ENCODE measurements around the gene OFD1.

Gene OFD1

GRCh38 chrX:13768939-13769338 lies 34.4 kb downstream of the OFD1 start:
- no peaks in the 10 kb centered on the region for H3K9me3 ChIP-seq (ENCODE audit: control insufficient read depth, low read length)
- H3K27ac ChIP-seq (ENCODE audit: low read depth, low read length, severe bottlenecking): no peak overlapping the region
- peaks cover 30% of the 10 kb centered on the region for H3K36me3 ChIP-seq (ENCODE audit: control insufficient read depth, insufficient read depth, low read length)
- no peak overlapping the region for H3K4me3 ChIP-seq (ENCODE audit: extremely low read depth, insufficient read depth, low read length, poor library complexity, severe bottlenecking)
- no peaks in the 10 kb centered on the region for H3K4me1 ChIP-seq (ENCODE audit: control insufficient read depth, insufficient read depth, low read length, poor library complexity, severe bottlenecking)
- 100% methylated on average over 1 of the region's 4 CpGs; no CpG with 5 or more reads in 1 of the 2 experiments for WGBS, 2 experiments (ENCODE audit: insufficient coverage in 2 of 2)

- Histone ChIP-seq H3K36me3 (ENCODE audit: control insufficient read depth, insufficient read depth, low read length) (peaks cover 32% of the 10 kb centered on the region), H3K4me1 (ENCODE audit: control insufficient read depth, insufficient read depth, low read length, poor library complexity, severe bottlenecking) (no peaks in the 10 kb centered on the region), H3K4me3 (ENCODE audit: extremely low read depth, insufficient read depth, low read length, poor library complexity, severe bottlenecking) (no peak overlapping the region), H3K9me3 (ENCODE audit: control insufficient read depth, low read length) (no peaks in the 10 kb centered on the region), H3K27ac (ENCODE audit: low read depth, low read length, severe bottlenecking) (no peak overlapping the region)
- no CpG with 5 or more reads among the region's 3 CpGs for WGBS, 2 experiments (ENCODE audit: insufficient coverage in 2 of 2)
Observed at GRCh38 chrX:13770013-13770535, 35.5 kb downstream of the OFD1 start.

GRCh38 chrX:13774696-13775095 lies 40.1 kb downstream of the OFD1 start:
- H3K4me3 ChIP-seq (ENCODE audit: extremely low read depth, insufficient read depth, low read length, poor library complexity, severe bottlenecking): no peak overlapping the region
- no CpG with 5 or more reads among the region's 2 CpGs for WGBS, 2 experiments (ENCODE audit: insufficient coverage in 2 of 2)
- H3K36me3 ChIP-seq (ENCODE audit: control insufficient read depth, insufficient read depth, low read length): peaks cover 28% of the 10 kb centered on the region
- H3K4me1 ChIP-seq (ENCODE audit: control insufficient read depth, insufficient read depth, low read length, poor library complexity, severe bottlenecking): peaks cover 5% of the 10 kb centered on the region
- H3K27ac ChIP-seq (ENCODE audit: low read depth, low read length, severe bottlenecking): no peak overlapping the region
- H3K9me3 ChIP-seq (ENCODE audit: control insufficient read depth, low read length): no peaks in the 10 kb centered on the region

- H3K36me3 ChIP-seq (ENCODE audit: control insufficient read depth, insufficient read depth, low read length): peaks cover 23% of the 10 kb centered on the region
- H3K4me3 ChIP-seq (ENCODE audit: extremely low read depth, insufficient read depth, low read length, poor library complexity, severe bottlenecking): no peak overlapping the region
- WGBS, 2 experiments (ENCODE audit: insufficient coverage in 2 of 2): no CpG with 5 or more reads among the region's 3 CpGs
- H3K9me3 ChIP-seq (ENCODE audit: control insufficient read depth, low read length): no peaks in the 10 kb centered on the region
- H3K27ac ChIP-seq (ENCODE audit: low read depth, low read length, severe bottlenecking): no peak overlapping the region
- H3K4me1 ChIP-seq (ENCODE audit: control insufficient read depth, insufficient read depth, low read length, poor library complexity, severe bottlenecking): peaks cover 9% of the 10 kb centered on the region
Observed at GRCh38 chrX:13775837-13776236, 41.3 kb downstream of the OFD1 start.

GRCh38 chrX:13776387-13776786 lies 41.8 kb downstream of the OFD1 start:
- no peak overlapping the region for H3K4me3 ChIP-seq (ENCODE audit: extremely low read depth, insufficient read depth, low read length, poor library complexity, severe bottlenecking)
- WGBS, 2 experiments (ENCODE audit: insufficient coverage in 2 of 2): no CpG with 5 or more reads among the region's 4 CpGs
- H3K9me3 ChIP-seq (ENCODE audit: control insufficient read depth, low read length): no peaks in the 10 kb centered on the region
- H3K36me3 ChIP-seq (ENCODE audit: control insufficient read depth, insufficient read depth, low read length): peaks cover 23% of the 10 kb centered on the region
- no peak overlapping the region for H3K27ac ChIP-seq (ENCODE audit: low read depth, low read length, severe bottlenecking)
- peaks cover 14% of the 10 kb centered on the region for H3K4me1 ChIP-seq (ENCODE audit: control insufficient read depth, insufficient read depth, low read length, poor library complexity, severe bottlenecking)

- no peak overlapping the region for H3K4me3 ChIP-seq (ENCODE audit: extremely low read depth, insufficient read depth, low read length, poor library complexity, severe bottlenecking)
- H3K27ac ChIP-seq (ENCODE audit: low read depth, low read length, severe bottlenecking): no peak overlapping the region
- H3K4me1 ChIP-seq (ENCODE audit: control insufficient read depth, insufficient read depth, low read length, poor library complexity, severe bottlenecking): peaks cover 15% of the 10 kb centered on the region
- peaks cover 23% of the 10 kb centered on the region for H3K36me3 ChIP-seq (ENCODE audit: control insufficient read depth, insufficient read depth, low read length)
- WGBS, 2 experiments (ENCODE audit: insufficient coverage in 2 of 2): no CpG with 5 or more reads among the region's 2 CpGs
- no peaks in the 10 kb centered on the region for H3K9me3 ChIP-seq (ENCODE audit: control insufficient read depth, low read length)
Observed at GRCh38 chrX:13778916-13779315, 44.4 kb downstream of the OFD1 start.

- peaks cover 6% of the 10 kb centered on the region for H3K36me3 ChIP-seq (ENCODE audit: control insufficient read depth, insufficient read depth, low read length)
- peak overlapping the region; percentile 75 for H3K27ac ChIP-seq (ENCODE audit: low read depth, low read length, severe bottlenecking)
Observed at GRCh38 chrX:13780868-13781427, 46.4 kb downstream of the OFD1 start.

GRCh38 chrX:13786048-13786447 lies 51.5 kb downstream of the OFD1 start:
- Histone ChIP-seq H3K9me3 (ENCODE audit: control insufficient read depth, low read length) (no peaks in the 10 kb centered on the region), H3K4me1 (ENCODE audit: control insufficient read depth, insufficient read depth, low read length, poor library complexity, severe bottlenecking) (peaks cover 4% of the 10 kb centered on the region), H3K27ac (ENCODE audit: low read depth, low read length, severe bottlenecking) (no peak overlapping the region), H3K36me3 (ENCODE audit: control insufficient read depth, insufficient read depth, low read length) (no peaks in the 10 kb centered on the region), H3K4me3 (ENCODE audit: extremely low read depth, insufficient read depth, low read length, poor library complexity, severe bottlenecking) (no peak overlapping the region)
- 73 to 81% methylated on average over 3 to 6 of the region's 8 CpGs for WGBS, 2 experiments (ENCODE audit: insufficient coverage in 2 of 2)

More at GRCh38 chrX:13780868-13781427, 46.4 kb downstream of the OFD1 start:
- WGBS, 2 experiments (ENCODE audit: insufficient coverage in 2 of 2): 70% methylated on average over 2 of the region's 7 CpGs
- Histone ChIP-seq H3K9me3 (ENCODE audit: control insufficient read depth, low read length) (no peaks in the 10 kb centered on the region), H3K4me1 (ENCODE audit: control insufficient read depth, insufficient read depth, low read length, poor library complexity, severe bottlenecking) (peaks cover 15% of the 10 kb centered on the region), H3K4me3 (ENCODE audit: extremely low read depth, insufficient read depth, low read length, poor library complexity, severe bottlenecking) (no peak overlapping the region)

- H3K4me1 ChIP-seq (ENCODE audit: control insufficient read depth, insufficient read depth, low read length, poor library complexity, severe bottlenecking): no peaks in the 10 kb centered on the region
- WGBS, 2 experiments (ENCODE audit: insufficient coverage in 2 of 2): 70 to 76% methylated on average over 2 of the region's 6 CpGs
- H3K36me3 ChIP-seq (ENCODE audit: control insufficient read depth, insufficient read depth, low read length): no peaks in the 10 kb centered on the region
- no peak overlapping the region for H3K27ac ChIP-seq (ENCODE audit: low read depth, low read length, severe bottlenecking)
- H3K4me3 ChIP-seq (ENCODE audit: extremely low read depth, insufficient read depth, low read length, poor library complexity, severe bottlenecking): no peak overlapping the region
- H3K9me3 ChIP-seq (ENCODE audit: control insufficient read depth, low read length): no peaks in the 10 kb centered on the region
Observed at GRCh38 chrX:13790206-13791131, 55.9 kb downstream of the OFD1 start.

- Histone ChIP-seq H3K4me3 (ENCODE audit: extremely low read depth, insufficient read depth, low read length, poor library complexity, severe bottlenecking) (no peak overlapping the region), H3K27ac (ENCODE audit: low read depth, low read length, severe bottlenecking) (no peak overlapping the region), H3K36me3 (ENCODE audit: control insufficient read depth, insufficient read depth, low read length) (no peaks in the 10 kb centered on the region), H3K9me3 (ENCODE audit: control insufficient read depth, low read length) (no peaks in the 10 kb centered on the region), H3K4me1 (ENCODE audit: control insufficient read depth, insufficient read depth, low read length, poor library complexity, severe bottlenecking) (no peaks in the 10 kb centered on the region)
- WGBS, 2 experiments (ENCODE audit: insufficient coverage in 2 of 2): no CpG with 5 or more reads among the region's 2 CpGs
Observed at GRCh38 chrX:13791145-13791544, 56.6 kb downstream of the OFD1 start.

GRCh38 chrX:13791559-13791958 lies 57.0 kb downstream of the OFD1 start:
- no peak overlapping the region for H3K4me3 ChIP-seq (ENCODE audit: extremely low read depth, insufficient read depth, low read length, poor library complexity, severe bottlenecking)
- no peaks in the 10 kb centered on the region for H3K36me3 ChIP-seq (ENCODE audit: control insufficient read depth, insufficient read depth, low read length)
- H3K27ac ChIP-seq (ENCODE audit: low read depth, low read length, severe bottlenecking): no peak overlapping the region
- no peaks in the 10 kb centered on the region for H3K9me3 ChIP-seq (ENCODE audit: control insufficient read depth, low read length)
- 57% methylated on average over 1 of the region's 2 CpGs; no CpG with 5 or more reads in 1 of the 2 experiments for WGBS, 2 experiments (ENCODE audit: insufficient coverage in 2 of 2)
- no peaks in the 10 kb centered on the region for H3K4me1 ChIP-seq (ENCODE audit: control insufficient read depth, insufficient read depth, low read length, poor library complexity, severe bottlenecking)

Measured in mesodermal cell (in vitro differentiated cells).